Measurements from ENCODE around the gene NETO1.

- TF ChIP-seq GATA3 (IDR thresholded peaks at IDR 0.05; ENCODE audit: low read depth, low read length), result no peak
- no peak for TF ChIP-seq GATA2 (IDR thresholded peaks at IDR 0.05; ENCODE audit: low read depth, low read length)
Measured at GRCh38 chr18:72823345-72823744, 44.4 kb downstream of the NETO1 start.

All from SH-SY5Y (cell line).